ENCODE data around the gene PRR20G.

DNA sequence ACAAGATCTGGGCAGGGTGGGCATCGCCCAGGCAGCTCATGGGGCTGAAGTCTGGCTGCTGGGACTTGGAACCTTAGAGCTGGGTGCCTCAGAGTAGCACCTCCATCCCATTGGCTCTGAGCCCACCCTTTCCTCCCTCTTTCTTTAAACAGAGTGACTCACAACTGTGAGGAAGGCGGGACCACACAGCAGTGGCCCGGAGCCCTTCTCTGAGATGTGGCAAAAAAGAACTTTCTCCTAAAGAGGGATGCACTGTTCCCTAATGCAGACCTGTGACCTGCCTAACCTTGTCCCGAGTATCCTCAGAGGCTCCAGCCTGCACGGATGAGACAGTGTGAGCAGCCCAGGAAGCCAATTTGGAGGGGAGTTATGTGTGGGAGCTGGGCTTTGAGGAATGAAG lies 23.6 kb downstream of the PRR20G start:
- TF ChIP-seq, protein P1, sequence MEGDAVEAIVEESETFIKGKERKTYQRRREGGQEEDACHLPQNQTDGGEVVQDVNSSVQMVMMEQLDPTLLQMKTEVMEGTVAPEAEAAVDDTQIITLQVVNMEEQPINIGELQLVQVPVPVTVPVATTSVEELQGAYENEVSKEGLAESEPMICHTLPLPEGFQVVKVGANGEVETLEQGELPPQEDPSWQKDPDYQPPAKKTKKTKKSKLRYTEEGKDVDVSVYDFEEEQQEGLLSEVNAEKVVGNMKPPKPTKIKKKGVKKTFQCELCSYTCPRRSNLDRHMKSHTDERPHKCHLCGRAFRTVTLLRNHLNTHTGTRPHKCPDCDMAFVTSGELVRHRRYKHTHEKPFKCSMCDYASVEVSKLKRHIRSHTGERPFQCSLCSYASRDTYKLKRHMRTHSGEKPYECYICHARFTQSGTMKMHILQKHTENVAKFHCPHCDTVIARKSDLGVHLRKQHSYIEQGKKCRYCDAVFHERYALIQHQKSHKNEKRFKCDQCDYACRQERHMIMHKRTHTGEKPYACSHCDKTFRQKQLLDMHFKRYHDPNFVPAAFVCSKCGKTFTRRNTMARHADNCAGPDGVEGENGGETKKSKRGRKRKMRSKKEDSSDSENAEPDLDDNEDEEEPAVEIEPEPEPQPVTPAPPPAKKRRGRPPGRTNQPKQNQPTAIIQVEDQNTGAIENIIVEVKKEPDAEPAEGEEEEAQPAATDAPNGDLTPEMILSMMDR (IDR thresholded peaks at IDR 0.05; ENCODE audit: poor library complexity, severe bottlenecking) = no peak
- TF ChIP-seq EZH2 (IDR thresholded peaks at IDR 0.05; ENCODE audit: borderline replicate concordance, insufficient read depth, low read length, poor library complexity, severe bottlenecking) (no peak), EP300 (conservative IDR thresholded peaks at IDR 0.05; ENCODE audit: poor library complexity, severe bottlenecking) (no peak), RAD21 (conservative IDR thresholded peaks at IDR 0.05) (no peak), POLR2AphosphoS5 (IDR thresholded peaks at IDR 0.05) (no peak)
- TF ChIP-seq, protein P2, sequence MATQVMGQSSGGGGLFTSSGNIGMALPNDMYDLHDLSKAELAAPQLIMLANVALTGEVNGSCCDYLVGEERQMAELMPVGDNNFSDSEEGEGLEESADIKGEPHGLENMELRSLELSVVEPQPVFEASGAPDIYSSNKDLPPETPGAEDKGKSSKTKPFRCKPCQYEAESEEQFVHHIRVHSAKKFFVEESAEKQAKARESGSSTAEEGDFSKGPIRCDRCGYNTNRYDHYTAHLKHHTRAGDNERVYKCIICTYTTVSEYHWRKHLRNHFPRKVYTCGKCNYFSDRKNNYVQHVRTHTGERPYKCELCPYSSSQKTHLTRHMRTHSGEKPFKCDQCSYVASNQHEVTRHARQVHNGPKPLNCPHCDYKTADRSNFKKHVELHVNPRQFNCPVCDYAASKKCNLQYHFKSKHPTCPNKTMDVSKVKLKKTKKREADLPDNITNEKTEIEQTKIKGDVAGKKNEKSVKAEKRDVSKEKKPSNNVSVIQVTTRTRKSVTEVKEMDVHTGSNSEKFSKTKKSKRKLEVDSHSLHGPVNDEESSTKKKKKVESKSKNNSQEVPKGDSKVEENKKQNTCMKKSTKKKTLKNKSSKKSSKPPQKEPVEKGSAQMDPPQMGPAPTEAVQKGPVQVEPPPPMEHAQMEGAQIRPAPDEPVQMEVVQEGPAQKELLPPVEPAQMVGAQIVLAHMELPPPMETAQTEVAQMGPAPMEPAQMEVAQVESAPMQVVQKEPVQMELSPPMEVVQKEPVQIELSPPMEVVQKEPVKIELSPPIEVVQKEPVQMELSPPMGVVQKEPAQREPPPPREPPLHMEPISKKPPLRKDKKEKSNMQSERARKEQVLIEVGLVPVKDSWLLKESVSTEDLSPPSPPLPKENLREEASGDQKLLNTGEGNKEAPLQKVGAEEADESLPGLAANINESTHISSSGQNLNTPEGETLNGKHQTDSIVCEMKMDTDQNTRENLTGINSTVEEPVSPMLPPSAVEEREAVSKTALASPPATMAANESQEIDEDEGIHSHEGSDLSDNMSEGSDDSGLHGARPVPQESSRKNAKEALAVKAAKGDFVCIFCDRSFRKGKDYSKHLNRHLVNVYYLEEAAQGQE (IDR thresholded peaks at IDR 0.05; ENCODE audit: borderline replicate concordance) = no peak

All from neural cell (in vitro differentiated cells).